Psoas muscle (tissue), 8 donors: ENCODE data around the gene C15orf39. TPM values are rescaled to one million over a fixed set of nuclear protein-coding genes. Genes with fewer than 3 reads are reported as not detected.
A peak's percentile ranks its signal among the peaks of the same experiment; 100 is the strongest.

ENCODE experiments used
- ATAC-seq, 4 donors: fragments of 200-7000 bp; cut with Tn5 transposase; one replicate each; pipeline ENCODE4 v1.9.1; 2020; ENCODE audit warnings: moderate library complexity in 3 of 4, mild to moderate bottlenecking in 2 of 4
- DNase-seq, 2 donors: peaks; one replicate each; pipeline ENCODE4 v3.0.0-alpha.2; 2020
- H3K27ac ChIP-seq: fragments of 200-600 bp; one replicate; pipeline ENCODE4 v1.8.0; 2022
- H3K27me3 ChIP-seq, 3 donors: fragments of 200-600 bp in 1 of 3; one replicate each; pipeline versions ENCODE4 v1.6.1 to v1.8.0; 2013 to 2022; ENCODE audit warnings: low read length in 2 of 3, mild to moderate bottlenecking in 2 of 3, moderate library complexity in 1 of 3; ENCODE audit not compliant: insufficient read depth in 3 of 3
- H3K36me3 ChIP-seq, 2 donors: fragments of 200-600 bp in 1 of 2; one replicate each; pipeline versions ENCODE4 v1.6.1 to v1.8.0; 2013 to 2022; ENCODE audit warnings: low read depth in 1 of 2, mild to moderate bottlenecking in 1 of 2, moderate library complexity in 1 of 2; ENCODE audit not compliant: insufficient read depth in 1 of 2
- H3K4me1 ChIP-seq: fragments of 200-600 bp; one replicate; pipeline ENCODE4 v1.8.0; 2022
- H3K4me3 ChIP-seq: fragments of 200-600 bp; one replicate; pipeline ENCODE4 v1.8.0; 2022; ENCODE audit warnings: mild to moderate bottlenecking
- H3K9me3 ChIP-seq: fragments of 200-600 bp; one replicate; pipeline ENCODE4 v1.8.0; 2022
- CTCF ChIP-seq: fragments of 200-600 bp; IDR thresholded peaks from one replicate; pipeline ENCODE4 v1.8.0; 2022; ENCODE audit warnings: antibody characterized with exemption
- WGBS, 3 donors: extraction: QIAGEN DNeasy Blood & Tissue Kit; methylation state at CpG; one replicate each; pipeline versions ENCODE4 v1.1.6 to v1.1.7; 2013; 5-methylcytosine and 5-hydroxymethylcytosine counted together
- intact Hi-C, 2 donors: fragments of 100-400 bp; cut with DNase I; formaldehyde crosslinking; loops; one replicate each; pipeline versions ENCODE4 v1.11.0 to v1.14.2; 2022
- polyA plus RNA-seq, 3 donors: library from polyadenylated mRNA; stranded (reverse); fragments of 200-250 nt; gene quantifications; one replicate each; pipeline ENCODE4 v1.2.3, GENCODE V29; 2013
- total RNA-seq, 4 donors: library from RNA; stranded (reverse); fragmentation: NEBNext Ultra II Directional in 2 of 4; extraction: Animal tissue kit (Norgen Biotek cat#: 25700) in 2 of 4; gene quantifications; one replicate each; pipeline versions ENCODE4 v1.2.1 to v1.2.4, GENCODE V29; 2021 to 2023
- donor health status: healthy with polysubstance abuse.
- donor health status: DM: no; HTN: no; CAD: no; lungs with moderate emphysema.
- donor health status: Bipolar disorder and iron deficiency.
- donor health status: healthy.
- donor health status: DM: yes; HTN: yes; CAD: no.
- donor health status: DM: no; HTN: no; CAD: no.
- donor health status: DM: no; HTN: no; CAD: no.
- donor health status: DM: yes; HTN: yes; CAD: no.

Gene C15orf39
- total and polyA plus RNA-seq, 7 donors: 2.5 to 4.6 (median 4.0) TPM

- H3K9me3 ChIP-seq: no peaks in the 10 kb centered on the region
- H3K4me1 ChIP-seq: peaks cover 12% of the 10 kb centered on the region
- intact Hi-C loops: no loop called here
- WGBS, 3 donors: 40 to 58% (median 41%) methylated on average over 6 of the region's 6 CpGs
- no peak overlapping the region for H3K4me3 ChIP-seq
- ATAC-seq (peak in 3 of 4 donors; percentile 10 to 25 (median 18)), DNase-seq (no peak)
- H3K27ac ChIP-seq: peak overlapping the region; percentile 1
- no peak for TF ChIP-seq CTCF
- no peaks in the 10 kb centered on the region for H3K36me3 ChIP-seq
- peaks cover 0 to 31% (median 0%) of the 10 kb centered on the region in 3 donors for H3K27me3 ChIP-seq
These were observed 24.2 kb upstream of the C15orf39 start for GRCh38 chr15:75177360-75178071.

GRCh38 chr15:75178171-75178937 is 23.3 kb upstream of the C15orf39 start:
- H3K4me1 ChIP-seq: peaks cover 12% of the 10 kb centered on the region

GRCh38 chr15:75178938-75179745 is 22.5 kb upstream of the C15orf39 start:
- DNase-seq (no peak), ATAC-seq (peak in 2 of 4 donors; percentile 17 to 24)
- intact Hi-C loops: no loop called here
- Histone ChIP-seq H3K27me3 (peaks cover 0 to 31% (median 2%) of the 10 kb centered on the region in 3 donors), H3K27ac (no peak overlapping the region), H3K4me3 (peak overlapping the region; percentile 62), H3K4me1 (peaks cover 12% of the 10 kb centered on the region), H3K9me3 (no peaks in the 10 kb centered on the region), H3K36me3 (no peaks in the 10 kb centered on the region)
- no peak for TF ChIP-seq CTCF
- WGBS, 3 donors: 46 to 67% (median 48%) methylated on average over 20 of the region's 20 CpGs

More at GRCh38 chr15:75178171-75178937, 23.3 kb upstream of the C15orf39 start:
- Histone ChIP-seq H3K36me3 (no peaks in the 10 kb centered on the region), H3K9me3 (no peaks in the 10 kb centered on the region), H3K27ac (peak overlapping the region; percentile 5), H3K27me3 (peaks cover 0 to 31% (median 2%) of the 10 kb centered on the region in 3 donors), H3K4me3 (peak overlapping the region; percentile 62)
- DNase-seq (peak; percentile 44 to 70), ATAC-seq (peak; percentile 17 to 62 (median 44))
- intact Hi-C loops: no loop called here
- no peak for TF ChIP-seq CTCF
- 5 to 13% (median 7%) methylated on average over 42 to 53 of the region's 53 CpGs for WGBS, 3 donors

GRCh38 chr15:75179746-75180140 is 21.9 kb upstream of the C15orf39 start:
- ATAC-seq (no peak), DNase-seq (no peak)
- no peak overlapping the region for H3K27ac ChIP-seq
- no peak for TF ChIP-seq CTCF
- no peaks in the 10 kb centered on the region for H3K9me3 ChIP-seq
- H3K4me1 ChIP-seq: peaks cover 12% of the 10 kb centered on the region
- no peak overlapping the region for H3K4me3 ChIP-seq
- H3K36me3 ChIP-seq: no peaks in the 10 kb centered on the region
- intact Hi-C loops: no loop called here
- 82 to 93% (median 85%) methylated on average over 4 of the region's 4 CpGs for WGBS, 3 donors
- peaks cover 0 to 31% (median 2%) of the 10 kb centered on the region in 3 donors for H3K27me3 ChIP-seq
